Measurements from ENCODE around the gene CDHR1. TPM values are rescaled to one million over a fixed set of nuclear protein-coding genes. Genes with fewer than 3 reads are reported as not detected.

CDHR1 gene
- total RNA-seq, 1 experiment from 2014 or later: 6.6 TPM

DNA sequence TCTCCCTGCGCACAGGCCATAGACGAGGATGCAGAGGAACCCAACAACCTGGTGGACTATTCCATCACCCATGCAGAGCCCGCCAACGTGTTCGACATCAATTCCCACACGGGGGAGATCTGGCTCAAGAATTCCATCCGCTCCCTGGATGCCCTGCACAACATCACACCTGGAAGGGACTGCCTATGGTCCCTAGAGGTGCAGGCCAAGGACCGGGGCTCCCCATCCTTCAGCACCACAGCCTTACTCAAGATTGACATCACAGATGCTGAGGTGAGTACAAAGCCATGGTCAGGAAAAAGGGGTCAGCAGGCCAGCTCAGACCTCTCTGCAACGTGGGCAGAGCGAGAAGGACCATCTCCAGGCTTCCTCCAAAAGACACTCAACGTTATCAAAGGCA lies 18.7 kb downstream of the CDHR1 start:
- Histone ChIP-seq H3K4me1 (ENCODE audit: insufficient read depth, low read length) (no peaks in the 10 kb centered on the region), H3K27ac (ENCODE audit: insufficient read length, low read depth, low read length) (no peak overlapping the region), H2AFZ (ENCODE audit: low read length) (no peak overlapping the region), H3K4me2 (ENCODE audit: insufficient read depth, insufficient read length, low read length) (no peak overlapping the region), H4K5ac (ENCODE audit: insufficient read length, low read depth, low read length) (peak overlapping the region; percentile 21), H3K23ac (ENCODE audit: insufficient read length, low read depth, low read length) (no peak overlapping the region), H2BK15ac (ENCODE audit: low read depth, low read length) (no peak overlapping the region), H3K14ac (ENCODE audit: insufficient read depth, low read length) (no peak overlapping the region), H3K79me1 (ENCODE audit: insufficient read depth, low read depth, low read length, poor library complexity, severe bottlenecking) (no peaks in the 10 kb centered on the region), H4K8ac (replicated peaks; ENCODE audit: insufficient read length, low read depth, low read length) (no peak overlapping the region), H2AK5ac (ENCODE audit: insufficient read length, low read length) (no peak overlapping the region), H3K18ac (ENCODE audit: insufficient read length, low read depth, low read length) (no peak overlapping the region), H3K4ac (ENCODE audit: low read depth, low read length) (no peak overlapping the region), H3K9ac (ENCODE audit: extremely low read depth, insufficient read length, low read length) (no peak overlapping the region), H2BK20ac (ENCODE audit: low read depth, low read length, poor library complexity, severe bottlenecking) (no peak overlapping the region), H4K20me1 (ENCODE audit: control insufficient read depth, insufficient read depth, insufficient read length) (no peaks in the 10 kb centered on the region), H4K91ac (ENCODE audit: insufficient read length, low read depth, low read length) (no peak overlapping the region), H3T11ph (ENCODE audit: low read length) (no peak overlapping the region), H2BK12ac (ENCODE audit: insufficient read length, low read depth, low read length) (no peak overlapping the region), H3K27me3 (ENCODE audit: insufficient read depth, low read length) (no peaks in the 10 kb centered on the region), H3K79me2 (ENCODE audit: insufficient read depth, low read length) (no peaks in the 10 kb centered on the region), H2BK120ac (ENCODE audit: low read depth, low read length, poor library complexity, severe bottlenecking) (no peak overlapping the region), H3K23me2 (ENCODE audit: insufficient read length, low read depth, low read length, poor library complexity, severe bottlenecking) (no peaks in the 10 kb centered on the region), H2BK5ac (ENCODE audit: insufficient read length, low read length) (no peak overlapping the region), H3K9me3 (ENCODE audit: control insufficient read depth, low read depth, low read length) (no peaks in the 10 kb centered on the region), H3K56ac (ENCODE audit: insufficient read length, low read depth, low read length) (no peak overlapping the region)
- peaks cover 0 to 6% of the 10 kb centered on the region in 2 experiments; a peak in 3 of 4 replicates for H3K4me1 Mint-ChIP-seq
- H3K4me3 Mint-ChIP-seq: no peak overlapping the region
- H3K27me3 Mint-ChIP-seq (ENCODE audit: low read depth): no peaks in the 10 kb centered on the region
- H3K36me3 Mint-ChIP-seq (ENCODE audit: insufficient read depth in 1 of 3, low read depth in 3 of 3): no peaks in the 10 kb centered on the region; a peak in 1 of 7 replicates
- WGBS (ENCODE audit: extremely low coverage, insufficient read length, low lambda C conversion rate): no CpG with 5 or more reads among the region's 11 CpGs
- no peak overlapping the region for H3K27ac Mint-ChIP-seq
- no peaks in the 10 kb centered on the region for H3K9me3 Mint-ChIP-seq
- no peak for DNase-seq
- TF ChIP-seq, protein P1, sequence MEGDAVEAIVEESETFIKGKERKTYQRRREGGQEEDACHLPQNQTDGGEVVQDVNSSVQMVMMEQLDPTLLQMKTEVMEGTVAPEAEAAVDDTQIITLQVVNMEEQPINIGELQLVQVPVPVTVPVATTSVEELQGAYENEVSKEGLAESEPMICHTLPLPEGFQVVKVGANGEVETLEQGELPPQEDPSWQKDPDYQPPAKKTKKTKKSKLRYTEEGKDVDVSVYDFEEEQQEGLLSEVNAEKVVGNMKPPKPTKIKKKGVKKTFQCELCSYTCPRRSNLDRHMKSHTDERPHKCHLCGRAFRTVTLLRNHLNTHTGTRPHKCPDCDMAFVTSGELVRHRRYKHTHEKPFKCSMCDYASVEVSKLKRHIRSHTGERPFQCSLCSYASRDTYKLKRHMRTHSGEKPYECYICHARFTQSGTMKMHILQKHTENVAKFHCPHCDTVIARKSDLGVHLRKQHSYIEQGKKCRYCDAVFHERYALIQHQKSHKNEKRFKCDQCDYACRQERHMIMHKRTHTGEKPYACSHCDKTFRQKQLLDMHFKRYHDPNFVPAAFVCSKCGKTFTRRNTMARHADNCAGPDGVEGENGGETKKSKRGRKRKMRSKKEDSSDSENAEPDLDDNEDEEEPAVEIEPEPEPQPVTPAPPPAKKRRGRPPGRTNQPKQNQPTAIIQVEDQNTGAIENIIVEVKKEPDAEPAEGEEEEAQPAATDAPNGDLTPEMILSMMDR (conservative IDR thresholded peaks at IDR 0.05): no peak

Data from H9 (cell line).